Activated CD8-positive, alpha-beta memory T cell treated with anti-CD3 and anti-CD28 coated beads, Interleukin-2, amount 50 U/mL, for 1 hour (primary cell): Measurements from ENCODE around the gene CELSR2.

Experiments
- DNase-seq: peaks from one replicate; pipeline ENCODE4 v3.0.0-alpha.2; 2020; ENCODE audit errors: extremely low read depth

CELSR2 gene

GRCh38 chr1:109252167-109252892, 3.0 kb downstream of the CELSR2 start:
- no peak for DNase-seq

- DNase-seq, result no peak
Measured at GRCh38 chr1:109252893-109253802, 3.8 kb downstream of the CELSR2 start.

- DNase-seq, result no peak
Measured at GRCh38 chr1:109253803-109254620, 4.7 kb downstream of the CELSR2 start.

- DNase-seq, result no peak
Measured at GRCh38 chr1:109254621-109255096, 5.3 kb downstream of the CELSR2 start.

- DNase-seq, result no peak
Measured at GRCh38 chr1:109255097-109255651, 5.8 kb downstream of the CELSR2 start.

GRCh38 chr1:109255678-109256077, 6.3 kb downstream of the CELSR2 start:
- DNase-seq, result no peak

- no peak for DNase-seq
Measured at GRCh38 chr1:109256085-109256484, 6.7 kb downstream of the CELSR2 start.

- DNase-seq, result no peak
Measured at GRCh38 chr1:109256971-109257681, 7.8 kb downstream of the CELSR2 start.

- DNase-seq, result no peak
Measured at GRCh38 chr1:109257682-109258421, 8.5 kb downstream of the CELSR2 start.

- DNase-seq, result no peak
Measured at GRCh38 chr1:109258481-109259466, 9.4 kb downstream of the CELSR2 start.

- no peak for DNase-seq
Measured at GRCh38 chr1:109259674-109260557, 10.6 kb downstream of the CELSR2 start.

GRCh38 chr1:109261006-109261405, 11.7 kb downstream of the CELSR2 start:
- no peak for DNase-seq

GRCh38 chr1:109261578-109261977, 12.2 kb downstream of the CELSR2 start:
- no peak for DNase-seq

- DNase-seq, result no peak
Measured at GRCh38 chr1:109262231-109263055, 13.1 kb downstream of the CELSR2 start.

GRCh38 chr1:109263234-109263596, 13.9 kb downstream of the CELSR2 start:
- no peak for DNase-seq

GRCh38 chr1:109263597-109264378, 14.4 kb downstream of the CELSR2 start:
- no peak for DNase-seq
